ENCODE measurements around the gene CPT1C. TPM values are rescaled to one million over a fixed set of nuclear protein-coding genes. Genes with fewer than 3 reads are reported as not detected.

Gene CPT1C
- total and polyA plus RNA-seq, 2 of the 4 experiments (the other 2 are of a cell fraction): 14.2 to 56.1 TPM

- Histone ChIP-seq H3K9me3 (ENCODE audit: control insufficient read depth, insufficient read depth, low read length) (no peaks in the 10 kb centered on the region), H3K56ac (ENCODE audit: extremely low read depth, insufficient read depth, low read length) (peak overlapping the region; percentile 50), H2BK20ac (ENCODE audit: low read depth, low read length) (peak overlapping the region; percentile 22; the same call in 1 of the 2 replicates), H3K9me1 (ENCODE audit: insufficient read depth, low read length) (peaks cover 5% of the 10 kb centered on the region; the same call in 1 of the 2 replicates), H3K36me3 (ENCODE audit: control insufficient read depth, insufficient read depth, low read length) (peaks cover 14% of the 10 kb centered on the region; the same call in 1 of the 2 replicates), H3K27me3 (ENCODE audit: control insufficient read depth, insufficient read depth, low read length) (no peaks in the 10 kb centered on the region), H2BK5ac (ENCODE audit: low read depth, low read length, poor library complexity, severe bottlenecking) (peak overlapping the region; percentile 18), H2AK9ac (replicated peaks; ENCODE audit: low read depth, low read length, poor library complexity) (peak overlapping the region; percentile 47), H3K9ac (ENCODE audit: low read depth, low read length) (peak overlapping the region; percentile 59), H3K4me3 (ENCODE audit: insufficient read depth, low read depth, low read length) (peak overlapping the region; percentile 69), H3K14ac (replicated peaks; ENCODE audit: low read depth, low read length) (peak overlapping the region; percentile 98), H2BK15ac (ENCODE audit: low read depth, low read length) (no peak overlapping the region; the same call in 2 of the 3 replicates), H4K5ac (ENCODE audit: low read depth, low read length) (peak overlapping the region; percentile 89), H3K4me1 (ENCODE audit: control insufficient read depth, insufficient read depth, low read length) (peaks cover 9% of the 10 kb centered on the region), H4K8ac (ENCODE audit: low read depth in 2 of 2, low read length in 2 of 2) (peak overlapping the region; percentile 98 to 99), H3K4ac (ENCODE audit: low read depth, low read length) (peak overlapping the region; percentile 72), H2BK120ac (ENCODE audit: low read depth, low read length) (peak overlapping the region; percentile 72), H3K27ac (ENCODE audit: insufficient read depth, low read length) (peak overlapping the region; percentile 63), H2AFZ (replicated peaks; ENCODE audit: low read length, poor library complexity) (peak overlapping the region; percentile 96), H3K18ac (ENCODE audit: low read depth, low read length) (peak overlapping the region; percentile 67), H3K4me2 (ENCODE audit: low read depth, low read length) (peak overlapping the region; percentile 91), H4K91ac (ENCODE audit: insufficient read depth, low read depth, low read length) (peak overlapping the region; percentile 94), H3K23ac (ENCODE audit: low read depth, low read length) (peak overlapping the region; percentile 75), H4K20me1 (ENCODE audit: insufficient read depth, low read length) (peaks cover 15% of the 10 kb centered on the region), H3K79me1 (ENCODE audit: low read depth in 1 of 2, low read length in 2 of 2) (peaks cover 6 to 38% of the 10 kb centered on the region in 2 experiments; a peak in 3 of 4 replicates), H2AK5ac (ENCODE audit: low read depth, low read length) (peak overlapping the region; percentile 88)
- ChIA-PET POLR2A (ENCODE audit: unreplicated experiment) (interaction anchor here (0.6 to 1.0 kb wide), 3 partner anchors 15 to 111 kb away, joined by 4 to 8 read pairs (median 7); partner anchors contain the start of gene PRMT1), CTCF (no interaction called here)
- intact Hi-C loops (cut with micrococcal nuclease): loop anchor here (2.0 to 5.0 kb wide), 2 partner anchors 75 to 111 kb away; partner anchors contain the start of gene AP2A1
- in situ Hi-C loops (cut with MboI; ENCODE audit: low sequenced_read_pairs): no loop called here
- ATAC-seq (ENCODE audit: low read depth) (peak; percentile 83), DNase-seq (peak; percentile 70)
- peak; percentile 83 for TF ChIP-seq BHLHE40 (IDR thresholded peaks at IDR 0.05; ENCODE audit: low read depth, low read length)
- peak; percentile 54; the same call in 1 of the 2 replicates for TF ChIP-seq MAZ (IDR thresholded peaks at IDR 0.05; ENCODE audit: borderline replicate concordance, low read depth, low read length)
- TF ChIP-seq RAD21 (IDR thresholded peaks at IDR 0.05; ENCODE audit: low read length): no peak
- TF ChIP-seq ELK1 (IDR thresholded peaks at IDR 0.05; ENCODE audit: borderline replicate concordance, low read depth, low read length): no peak
- no TSS peak for BruUV-seq (replicated peaks)
- WGBS, 2 experiments (ENCODE audit: extremely low coverage in 2 of 2, insufficient read length in 1 of 2): 2% methylated on average over 12 of the region's 39 CpGs; no CpG with 5 or more reads in 1 of the 2 experiments
- dilution Hi-C loops (cut with HindIII; ENCODE audit: low sequenced_read_pairs, unreplicated experiment): no loop called here
These were observed 579 bp downstream of the CPT1C start for GRCh38 chr19:49691243-49692146.
